Activated CD8-positive, alpha-beta memory T cell treated with anti-CD3 and anti-CD28 coated beads, Interleukin-2, amount 50 U/mL, for 1 hour (primary cell): ENCODE data around the gene CNOT6L.
"Not testable (repeated sequence)": the region's sequence is repeated elsewhere in the genome, so short reads cannot be mapped to it uniquely, and the experiment has no call there.

ENCODE experiments used
- DNase-seq: peaks from one replicate; pipeline ENCODE4 v3.0.0-alpha.2; 2020; ENCODE audit errors: extremely low read depth

The CNOT6L gene

DNA sequence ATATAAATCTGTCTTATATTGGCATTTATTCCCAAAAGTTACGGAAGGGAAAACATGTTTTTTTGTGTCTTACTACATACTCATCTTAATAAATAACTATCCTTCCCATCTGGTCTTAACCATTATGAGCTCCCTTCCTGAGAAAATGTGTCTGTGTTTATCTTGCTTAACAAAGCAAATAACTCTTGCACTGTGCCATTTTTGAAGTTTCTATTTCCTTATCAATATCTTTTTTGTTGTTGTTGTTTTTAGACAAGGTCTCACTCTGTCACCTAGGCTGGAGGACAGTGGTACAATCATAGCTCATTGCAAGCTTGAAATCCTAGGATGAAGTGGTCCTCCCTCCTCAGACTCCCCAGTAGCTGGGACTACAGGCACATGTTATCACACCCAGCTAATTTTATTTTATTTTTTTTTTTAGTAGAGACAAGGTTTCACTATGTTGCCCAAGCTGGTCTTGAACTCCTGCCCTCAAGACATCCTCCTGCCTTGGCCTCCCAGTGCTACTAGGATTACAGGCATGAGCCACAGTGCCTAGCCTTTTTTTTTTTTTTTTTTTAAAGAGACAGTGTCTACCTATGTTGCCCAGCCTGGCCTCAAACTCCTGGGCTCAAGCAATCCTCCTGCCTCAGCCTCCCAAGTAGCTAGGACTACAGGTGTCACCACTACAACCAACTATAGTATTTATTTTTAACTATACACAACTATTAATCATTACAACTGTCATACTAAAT, 36.9 kb downstream of the CNOT6L start:
- DNase-seq, result no peak

DNA sequence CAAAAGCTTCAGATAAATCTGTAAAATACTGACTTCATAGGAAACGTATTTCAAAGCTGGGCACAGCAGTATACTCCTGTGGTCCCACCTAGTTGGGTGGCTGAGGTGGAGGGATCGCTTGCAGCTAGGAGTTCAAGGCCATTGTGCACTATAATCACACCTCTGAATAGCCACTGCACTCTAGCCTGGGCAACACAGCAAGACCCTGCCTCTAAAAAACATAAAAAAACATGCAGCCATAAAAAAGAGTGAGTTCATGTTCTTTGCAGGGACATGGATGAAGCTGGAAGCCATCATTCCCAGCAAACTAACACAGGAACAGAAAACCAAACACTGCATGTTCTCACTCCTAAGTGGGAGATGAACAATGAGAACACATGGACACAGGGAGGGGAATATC, 38.4 kb downstream of the CNOT6L start:
- not testable (repeated sequence) for DNase-seq

DNA sequence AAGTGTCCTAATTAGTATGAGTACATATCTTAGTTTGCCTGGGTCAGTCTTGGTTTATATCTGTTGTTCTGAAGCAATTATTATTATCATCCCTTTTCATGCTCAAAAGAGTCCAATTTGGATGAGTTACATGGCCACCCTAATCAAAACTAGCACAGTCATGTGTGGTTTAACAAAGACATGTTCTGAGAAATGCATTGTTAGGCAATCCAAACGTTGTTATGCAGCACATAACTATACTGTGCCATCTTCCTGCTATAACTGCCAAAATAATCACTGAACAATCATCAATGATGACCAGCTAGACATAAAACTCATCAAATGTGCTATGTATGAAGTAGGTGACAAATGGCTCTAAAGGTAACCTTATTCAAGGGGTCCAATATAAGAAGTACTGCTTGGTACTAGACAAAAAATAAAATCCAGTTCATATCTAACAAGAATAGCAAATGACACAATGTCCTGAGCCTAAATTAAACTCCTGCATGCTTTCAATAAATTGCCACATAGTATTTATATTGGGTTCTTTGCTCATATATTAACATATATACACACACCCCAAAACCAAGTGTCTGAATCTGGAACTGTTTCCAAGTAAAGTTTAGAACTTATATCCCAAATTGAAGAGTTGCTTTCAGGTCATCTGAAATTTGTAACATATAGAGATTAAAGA, 41.9 kb downstream of the CNOT6L start:
- DNase-seq, result no peak

DNA sequence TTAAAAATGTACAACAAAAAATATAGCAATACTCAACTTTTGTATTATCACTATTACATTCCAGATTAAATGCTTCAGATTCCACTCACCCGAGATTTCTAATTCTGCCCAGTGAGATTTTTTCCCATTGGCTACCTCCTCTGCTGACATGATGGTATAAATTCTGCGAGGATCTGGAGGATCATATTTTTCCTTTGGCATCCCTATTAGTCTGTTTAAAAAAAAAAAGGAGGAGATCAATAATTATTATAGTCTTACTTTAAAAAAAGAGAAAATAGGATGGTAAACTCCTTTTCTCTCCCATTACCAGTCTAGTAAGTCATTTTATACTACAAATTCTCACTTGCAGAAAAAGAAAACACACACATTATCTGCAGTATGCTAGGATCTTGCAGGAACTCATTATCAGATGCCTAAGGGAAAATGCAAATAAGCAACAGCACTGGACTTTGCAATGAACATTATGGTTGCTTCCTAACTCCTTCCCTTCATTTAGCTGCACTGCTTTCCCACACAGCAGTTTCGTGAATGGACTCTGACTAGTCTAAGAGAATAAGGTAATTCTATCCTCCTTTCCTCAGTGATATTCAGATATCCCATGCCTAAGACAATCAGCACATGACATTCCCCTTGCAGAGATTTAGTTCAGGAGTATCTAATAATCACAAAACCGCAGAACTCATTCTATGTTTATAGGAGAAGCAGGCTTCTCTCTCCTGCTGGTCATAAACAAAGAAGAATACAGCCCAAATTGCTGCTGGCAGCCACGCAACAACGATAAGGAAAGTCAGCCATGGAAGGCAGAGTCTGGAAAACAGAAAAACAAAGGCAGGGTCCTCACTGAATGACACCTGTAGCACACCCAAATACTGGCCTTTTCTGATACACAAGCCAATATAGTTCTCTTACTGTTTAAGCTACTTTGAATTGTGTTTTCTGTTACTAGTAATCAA, 42.7 kb downstream of the CNOT6L start:
- no peak for DNase-seq

DNA sequence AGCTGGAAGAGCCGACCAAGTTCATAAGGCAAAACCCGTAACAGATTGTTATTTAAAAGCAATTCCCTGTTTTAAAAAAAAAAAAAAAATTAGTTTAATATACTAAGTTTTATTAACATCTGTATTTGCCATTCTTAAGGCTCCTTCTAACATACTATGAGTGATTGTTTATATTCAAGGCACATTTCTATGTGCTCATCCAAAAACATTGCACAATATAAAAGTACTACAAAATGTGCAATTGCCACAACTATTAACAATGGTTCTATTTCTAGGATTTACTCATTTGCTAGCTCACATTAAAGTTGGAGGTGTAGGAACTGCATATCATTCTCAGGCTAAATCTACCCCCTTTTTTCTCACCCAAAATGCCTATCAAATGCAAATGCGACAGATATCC, 46.1 kb downstream of the CNOT6L start:
- DNase-seq, result no peak

DNA sequence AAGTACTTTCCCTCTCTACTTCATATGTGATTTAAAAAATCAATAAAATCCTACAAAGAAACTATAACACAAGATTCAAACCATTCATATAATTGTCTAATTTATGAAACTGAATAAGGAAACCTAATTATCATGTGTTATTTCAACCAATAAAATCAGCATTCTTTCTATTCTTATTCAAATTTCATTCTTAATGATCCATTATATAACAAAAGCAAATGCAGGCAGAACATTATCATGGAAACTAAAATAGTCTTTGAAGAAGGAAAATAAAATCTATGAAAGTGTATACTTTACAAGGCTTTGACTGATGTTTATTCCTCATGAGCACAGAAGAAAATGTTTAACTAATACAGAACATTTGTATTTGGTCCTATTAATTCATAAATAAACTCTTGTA, 47.6 kb downstream of the CNOT6L start:
- DNase-seq, result no peak

DNA sequence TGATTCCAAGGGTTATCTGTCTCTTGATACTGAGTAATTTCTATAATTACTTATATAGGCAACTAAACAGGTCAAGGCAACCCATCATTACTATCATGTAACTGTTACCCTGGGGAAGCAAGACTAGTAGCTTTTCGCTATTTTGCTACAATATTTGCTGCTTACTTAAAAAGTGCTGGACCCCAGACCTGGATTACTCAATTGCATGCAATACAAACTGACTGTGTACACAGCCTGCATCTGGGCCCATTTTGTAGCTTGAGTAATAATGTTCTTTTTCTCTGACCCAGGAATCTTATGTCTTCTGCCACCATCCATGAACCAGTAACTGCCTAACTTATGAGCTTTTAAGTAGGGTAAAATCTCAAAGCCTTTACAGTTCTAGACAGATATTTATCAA, 53.4 kb downstream of the CNOT6L start:
- DNase-seq, result no peak

DNA sequence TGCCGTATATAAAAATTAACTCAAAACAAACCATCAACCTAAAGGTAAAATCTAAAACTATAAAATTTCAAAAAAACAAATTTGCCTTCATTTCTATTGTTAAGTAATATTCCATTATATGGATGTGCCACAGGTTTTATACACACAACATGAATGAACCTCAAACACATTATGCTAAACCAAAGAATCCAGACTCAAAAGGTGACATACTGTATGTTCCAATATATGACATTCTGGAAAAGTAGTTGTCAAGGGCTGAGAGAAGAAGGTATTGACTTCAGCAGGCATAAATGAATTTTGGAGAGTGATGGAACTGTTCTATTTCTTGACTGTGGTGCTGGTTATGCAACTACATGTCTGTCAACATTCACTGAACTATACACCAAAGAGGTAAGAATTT, 56.6 kb downstream of the CNOT6L start:
- DNase-seq, result no peak

DNA sequence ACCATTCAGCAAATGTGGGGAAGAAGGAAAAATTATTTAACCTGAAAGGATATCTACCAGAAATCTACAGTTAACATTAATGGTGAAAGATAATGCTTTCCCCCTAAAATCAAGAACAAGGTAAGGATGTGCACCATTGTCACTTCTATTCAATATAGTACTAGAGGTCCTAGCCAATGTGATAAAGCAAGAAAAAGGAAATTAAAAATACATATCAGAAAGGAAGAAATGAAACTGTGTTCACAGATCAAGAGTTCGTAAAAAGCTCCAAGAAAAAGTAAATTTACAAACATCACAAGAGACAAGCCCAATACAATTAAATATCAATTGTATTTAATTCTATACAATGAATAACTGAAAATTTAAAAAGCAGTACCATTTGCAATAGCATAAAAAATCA, 57.6 kb downstream of the CNOT6L start:
- DNase-seq, result no peak

DNA sequence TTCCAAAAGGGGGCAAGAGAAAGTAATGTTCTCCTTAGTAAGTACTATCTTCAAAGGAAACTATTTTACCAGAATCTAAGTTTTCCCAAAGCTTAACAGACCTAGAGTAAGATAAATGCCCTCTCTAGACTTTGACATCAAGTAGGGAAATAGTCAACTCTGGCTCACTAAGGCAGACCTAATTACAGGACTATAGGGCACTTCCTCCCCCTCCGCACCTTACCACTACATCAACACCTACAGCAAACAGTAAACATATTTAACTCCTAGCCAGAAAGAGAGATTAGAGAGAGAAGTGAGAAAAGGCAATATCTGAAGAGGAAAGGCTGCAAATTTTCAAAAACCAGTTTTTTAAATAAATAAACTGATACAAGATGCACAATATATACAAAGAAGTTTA, 60.4 kb downstream of the CNOT6L start:
- no peak for DNase-seq

DNA sequence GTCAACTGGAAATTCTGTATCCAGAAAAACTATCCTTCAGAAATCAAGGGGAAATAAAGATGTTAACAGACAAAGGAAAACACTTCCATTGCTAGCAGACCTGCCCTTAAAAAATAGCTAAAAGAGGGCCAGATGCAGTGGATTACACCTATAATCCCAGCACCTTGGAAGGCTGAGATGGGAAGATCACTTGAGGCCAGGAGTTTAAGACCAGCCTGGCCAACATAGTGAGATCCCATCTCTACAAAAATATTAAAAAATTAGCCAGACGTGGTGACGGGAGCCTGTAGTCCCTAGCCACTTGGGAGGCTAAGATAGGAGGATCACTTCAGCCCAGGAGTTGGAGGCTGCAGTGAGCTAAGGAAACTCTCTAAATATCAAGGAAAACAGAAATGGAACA, 67.4 kb downstream of the CNOT6L start:
- DNase-seq, result no peak

DNA sequence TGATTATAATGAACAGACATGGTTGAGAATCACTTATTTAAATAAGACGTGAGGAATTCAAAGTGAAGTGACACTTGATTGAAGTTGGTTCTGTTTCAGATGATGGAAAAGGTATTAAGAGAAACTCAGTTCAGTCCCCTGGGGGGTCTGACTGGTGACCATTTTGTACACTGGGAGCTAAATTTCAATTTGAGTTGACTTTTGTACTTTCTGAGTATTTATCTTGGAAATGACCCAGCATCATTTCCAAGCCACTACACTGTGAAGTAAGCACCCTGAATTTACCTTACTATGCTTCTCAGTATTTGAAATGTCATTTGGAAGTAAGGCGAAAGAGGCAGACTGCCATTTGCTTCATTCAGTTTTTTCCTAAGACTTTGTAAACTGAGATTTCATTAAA, 73.4 kb downstream of the CNOT6L start:
- DNase-seq, result no peak

DNA sequence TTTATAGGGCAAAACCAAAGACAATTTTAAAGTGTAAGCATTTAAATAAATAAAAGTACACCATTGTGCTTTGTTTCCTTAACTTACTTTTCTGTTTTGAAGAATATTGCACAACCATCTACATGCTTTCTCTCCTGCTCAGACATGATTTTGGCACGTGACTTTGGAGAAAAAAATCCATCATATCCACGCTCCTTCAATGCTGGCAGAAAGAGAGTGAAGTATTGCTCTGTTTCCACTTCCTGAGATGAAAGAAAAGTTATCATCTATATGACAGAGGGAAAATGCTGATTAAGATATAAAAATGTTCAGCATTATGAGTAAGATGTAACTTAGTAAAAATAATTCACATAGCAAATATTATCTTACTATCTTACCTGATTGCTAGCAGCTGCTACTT, 77.1 kb downstream of the CNOT6L start:
- no peak for DNase-seq

DNA sequence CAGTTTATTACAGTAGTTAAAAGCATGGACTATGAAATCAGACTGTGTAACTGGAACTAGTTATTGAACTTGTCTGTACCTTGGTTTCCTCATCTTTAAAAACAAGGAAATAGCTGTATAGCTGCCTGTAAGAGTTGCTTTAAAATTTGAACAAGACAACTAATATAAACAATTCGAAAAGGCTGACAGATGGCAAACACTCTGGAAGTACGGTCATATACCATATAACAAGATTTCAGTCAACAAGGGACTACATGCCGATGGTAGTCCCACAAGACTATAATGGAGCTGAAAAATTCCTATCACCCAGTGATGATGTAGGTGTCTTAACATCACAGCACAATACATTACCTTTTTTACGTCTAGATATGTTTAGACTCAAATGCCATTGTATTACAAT, 78.7 kb downstream of the CNOT6L start:
- DNase-seq, result no peak

DNA sequence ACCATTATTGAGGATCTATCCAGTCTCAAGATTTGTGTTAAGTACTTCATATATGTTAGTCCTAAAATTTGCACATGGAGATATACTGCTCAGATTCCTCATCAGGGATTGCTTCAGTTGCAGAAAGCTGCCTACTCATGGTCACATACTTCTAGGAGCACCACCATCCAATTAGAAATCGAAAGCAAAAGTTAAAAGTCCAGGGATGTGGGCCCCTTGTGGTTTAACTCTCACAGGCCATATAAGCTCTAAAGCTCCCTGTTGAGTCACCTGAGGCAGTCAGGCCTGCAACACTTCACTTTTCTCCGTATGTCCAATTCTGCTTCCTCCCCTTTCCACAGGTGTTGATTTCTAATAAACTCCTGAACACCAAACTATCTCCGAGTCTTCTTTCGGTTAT, 84.2 kb downstream of the CNOT6L start:
- DNase-seq, result no peak

DNA sequence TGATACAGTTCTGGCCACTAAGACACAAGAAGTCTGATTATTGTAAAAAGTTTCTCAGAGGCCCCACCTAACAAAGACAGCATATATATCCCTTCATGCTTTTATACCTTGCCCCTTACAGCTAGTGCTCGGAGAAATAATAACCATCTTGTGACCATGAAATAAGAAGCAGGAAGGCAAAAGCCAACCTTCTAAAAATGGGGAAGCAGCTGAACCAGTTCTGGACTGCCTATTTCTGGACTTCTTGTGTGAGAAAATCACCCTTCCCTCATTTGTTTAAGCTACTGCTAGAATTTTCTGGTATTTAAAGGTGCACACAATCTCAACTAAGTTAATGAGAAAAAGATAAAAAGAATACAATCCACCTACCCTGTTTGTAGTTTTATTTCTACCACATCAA, 87.5 kb downstream of the CNOT6L start:
- no peak for DNase-seq

DNA sequence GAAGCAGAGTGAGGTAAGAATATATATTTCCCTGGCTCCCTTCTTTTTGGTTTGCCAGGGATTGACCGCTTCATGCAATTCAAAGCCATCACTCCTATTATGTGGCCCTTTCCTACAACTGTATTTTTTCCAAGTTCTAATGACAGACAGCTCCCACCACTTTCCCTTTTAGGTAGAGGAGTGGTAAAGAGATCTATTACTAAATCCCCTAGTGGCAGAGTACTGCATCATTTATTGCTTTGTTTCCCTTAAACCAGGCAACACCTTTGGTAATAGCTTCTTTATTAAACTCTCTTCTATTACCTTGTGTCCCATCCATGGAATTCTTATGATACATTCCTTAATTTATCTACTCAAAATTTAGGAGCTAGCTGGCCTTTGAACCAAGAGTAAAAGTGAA, 90.7 kb downstream of the CNOT6L start:
- no peak for DNase-seq

DNA sequence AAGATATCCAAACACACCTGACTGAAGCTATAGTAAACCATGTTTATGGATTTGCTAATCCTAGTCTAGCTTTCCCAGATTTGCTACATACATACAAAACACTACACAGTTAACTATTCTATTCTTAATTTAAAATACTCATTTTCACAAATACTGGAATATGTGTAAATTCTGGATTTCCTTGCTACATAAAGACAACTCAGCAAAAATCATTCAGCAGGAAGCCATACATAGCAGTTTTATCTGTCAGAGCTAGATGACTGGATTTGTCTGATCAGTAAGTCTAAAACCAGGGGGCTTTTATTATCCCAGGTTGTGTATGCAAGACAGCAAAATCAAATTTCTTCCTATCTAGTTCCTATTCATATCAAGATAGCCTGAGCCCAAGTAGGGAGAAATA, 98.1 kb downstream of the CNOT6L start:
- DNase-seq, result no peak

DNA sequence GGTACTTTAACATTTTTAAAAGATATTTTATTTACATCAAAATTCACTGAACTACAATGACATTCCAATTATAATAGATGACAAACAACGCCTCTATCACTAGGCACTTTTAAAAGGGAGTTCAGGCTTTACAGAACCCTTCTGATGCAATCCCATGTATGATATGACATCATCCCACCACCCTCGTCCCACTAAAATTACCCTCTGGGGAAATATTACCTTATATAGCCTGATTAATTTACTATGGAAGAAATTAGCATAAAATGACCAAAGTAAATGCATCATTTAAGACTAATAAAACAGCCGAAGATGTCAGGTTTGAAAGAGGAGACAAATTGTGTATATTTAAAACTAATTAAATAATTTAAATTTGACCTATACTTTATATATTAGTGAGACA, 100.7 kb downstream of the CNOT6L start:
- DNase-seq, result not testable (repeated sequence)

DNA sequence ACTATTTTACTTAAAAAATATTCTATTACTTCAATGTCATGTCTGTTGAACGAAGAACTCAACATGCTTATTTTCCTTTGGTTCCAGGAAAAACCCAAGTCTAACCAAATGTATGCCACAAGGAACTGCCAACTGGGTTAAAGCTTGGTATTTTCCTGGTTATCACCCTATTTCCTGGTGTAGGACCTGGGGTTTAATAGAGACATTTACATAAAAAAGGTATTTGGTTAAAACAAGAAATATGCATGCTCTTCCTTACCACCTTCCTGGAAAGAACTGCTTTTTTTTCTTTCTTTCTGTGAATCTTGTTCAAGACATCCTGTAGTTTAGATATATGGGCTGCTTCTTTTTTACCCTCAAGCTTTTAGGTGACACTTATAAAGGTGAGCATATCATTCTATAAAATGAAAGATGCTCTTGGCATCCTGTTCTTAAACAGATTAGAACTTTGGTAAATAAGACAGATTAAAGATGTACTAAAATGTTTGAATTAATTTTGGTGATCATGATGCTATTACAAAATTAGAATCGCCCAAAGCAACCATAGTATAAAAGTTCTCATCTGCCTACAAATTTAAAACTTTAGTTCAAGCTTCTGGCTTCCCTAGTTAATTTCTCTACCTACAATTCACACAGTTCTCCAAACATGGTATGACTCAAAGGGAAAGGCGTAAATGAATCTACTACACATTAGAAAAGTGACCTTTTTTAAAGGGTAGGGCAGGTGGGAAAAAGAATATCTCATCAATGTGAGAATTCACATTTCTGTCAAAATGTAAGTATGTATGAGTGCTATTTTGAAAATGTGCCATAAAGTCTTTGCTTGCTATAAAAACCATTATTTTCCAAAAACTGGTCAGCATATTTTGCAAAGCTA, 103.5 kb downstream of the CNOT6L start:
- no peak for DNase-seq

DNA sequence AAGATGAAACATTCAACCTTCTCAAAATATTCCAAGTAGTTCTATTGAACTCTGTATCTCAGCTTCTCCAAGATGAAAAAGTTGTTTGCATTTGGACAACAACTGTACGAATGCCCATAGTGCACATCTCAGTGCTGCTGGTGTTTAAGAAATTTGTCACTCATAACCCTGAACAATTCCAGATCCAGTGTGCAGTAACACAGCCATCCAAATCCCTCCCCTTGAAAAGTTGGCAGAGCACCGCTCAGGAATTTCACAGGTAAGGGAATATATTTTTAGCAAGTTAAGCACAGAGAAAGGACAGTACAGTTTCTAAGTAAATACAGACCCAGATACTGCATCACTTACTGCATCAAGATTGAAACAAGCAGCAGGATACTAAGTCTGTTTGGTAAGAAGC, 104.7 kb downstream of the CNOT6L start:
- DNase-seq, result no peak

DNA sequence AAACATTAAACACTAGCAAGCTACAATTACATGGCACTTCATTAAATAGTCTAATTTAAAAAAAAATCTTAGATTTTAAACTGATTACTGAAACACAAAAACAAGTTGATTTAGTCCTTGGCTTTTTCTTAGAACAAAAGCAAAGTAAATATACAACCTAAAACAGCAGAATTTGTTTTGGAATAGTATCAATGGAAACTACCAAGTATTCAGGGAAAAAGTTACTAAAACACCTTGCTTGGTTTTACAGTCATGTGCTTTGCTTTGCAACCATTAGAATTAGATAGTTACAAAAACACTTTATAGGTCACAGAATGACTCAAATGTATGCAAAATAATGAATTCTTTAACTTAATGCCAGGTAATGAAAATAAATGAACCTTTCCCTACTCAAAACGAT, 105.3 kb downstream of the CNOT6L start:
- no peak for DNase-seq
